Glomerular endothelial cell (primary cell): ENCODE measurements around the gene PRKCB. TPM values are rescaled to one million over a fixed set of nuclear protein-coding genes. Genes with fewer than 3 reads are reported as not detected.
"Not testable (repeated sequence)": the region's sequence is repeated elsewhere in the genome, so short reads cannot be mapped to it uniquely, and the experiment has no call there.

ENCODE experiments used
- DNase-seq: peaks from one replicate; pipeline ENCODE4 v3.0.0-alpha.2; 2011; ENCODE audit warnings: low read depth, low spot score; ENCODE audit errors: extremely low read depth
- total RNA-seq: library from RNA; depleted of rRNA; stranded (reverse); fragments of >200 nt; gene quantifications from 2 replicates; pipeline ENCODE4 v1.2.3, GENCODE V29; 2015

The PRKCB gene
- total RNA-seq, 1 donor from 2014 or later, result not detected

DNA sequence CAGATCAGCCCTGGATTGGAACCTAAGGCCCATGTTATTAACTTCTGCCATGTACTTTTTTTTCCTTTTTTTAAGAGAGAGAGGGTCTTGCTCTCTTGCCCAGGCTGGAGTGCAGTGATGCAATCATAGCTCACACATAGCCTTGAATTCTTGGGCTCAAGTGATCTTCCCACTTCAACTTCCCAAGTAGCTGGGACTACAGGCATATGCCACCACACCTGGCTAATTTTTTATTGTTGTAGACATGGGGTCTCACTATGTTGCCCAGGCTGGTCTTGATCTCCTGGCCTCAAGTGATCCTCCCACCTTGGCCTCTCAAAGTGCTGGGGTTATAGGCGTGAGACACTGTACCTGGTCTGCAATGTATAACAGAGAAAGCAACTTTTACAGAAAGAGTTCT, 194.1 kb downstream of the PRKCB start:
- DNase-seq, result not testable (repeated sequence)

DNA sequence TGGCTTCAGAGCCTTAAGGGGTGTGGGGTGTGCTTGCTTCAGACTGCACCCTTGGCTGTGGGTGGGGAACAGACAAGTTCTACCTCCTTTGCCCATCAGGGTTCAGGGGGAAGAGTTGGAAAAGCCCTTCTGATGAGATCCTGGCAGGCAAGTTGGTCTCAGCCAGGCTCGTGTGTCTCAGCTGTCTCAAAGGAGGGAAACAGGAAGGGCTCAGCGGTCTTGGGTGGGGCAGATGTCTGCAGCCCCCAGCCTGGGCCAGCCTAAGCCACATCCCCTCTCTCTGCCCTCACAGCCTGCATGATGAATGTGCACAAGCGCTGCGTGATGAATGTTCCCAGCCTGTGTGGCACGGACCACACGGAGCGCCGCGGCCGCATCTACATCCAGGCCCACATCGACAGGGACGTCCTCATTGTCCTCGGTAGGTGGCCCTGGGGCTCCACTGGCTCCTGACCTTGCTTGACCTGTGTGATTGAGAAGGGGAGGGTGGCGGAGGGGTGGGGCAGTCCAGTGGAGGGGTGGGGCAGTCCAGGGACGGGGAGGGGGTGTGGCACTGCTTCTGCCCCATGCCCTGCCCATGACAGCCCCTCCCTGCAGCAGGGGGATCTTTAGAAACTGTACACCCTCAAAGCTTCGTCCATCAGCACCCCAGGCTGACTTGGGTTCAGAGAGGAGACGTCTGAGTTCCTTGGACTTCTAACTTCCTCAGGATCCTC, 199.5 kb downstream of the PRKCB start:
- DNase-seq, result no peak

DNA sequence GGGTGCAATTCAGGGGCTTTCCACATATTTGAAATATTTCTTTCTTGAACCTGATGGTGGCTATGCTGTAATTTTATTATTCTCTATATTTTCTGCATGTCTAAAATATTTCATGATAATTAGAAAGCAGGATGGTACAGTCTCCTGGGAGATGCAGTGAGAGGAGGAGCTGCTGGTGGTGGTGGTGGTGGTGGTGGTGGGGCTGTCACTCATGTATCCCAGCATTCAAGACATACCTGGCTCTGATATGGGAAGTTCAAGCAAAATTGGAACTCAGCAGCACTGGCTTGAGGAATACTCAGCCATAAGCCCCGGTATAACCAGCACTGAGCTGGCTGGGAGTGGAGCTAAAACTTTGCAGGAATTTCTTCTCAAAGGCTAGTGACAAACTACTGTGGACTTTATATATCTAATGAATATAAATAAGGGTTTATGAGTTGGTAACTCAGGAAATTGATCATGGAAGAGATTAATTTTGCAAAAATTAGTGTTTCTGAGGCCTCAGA, 200.3 kb downstream of the PRKCB start:
- DNase-seq, result no peak

DNA sequence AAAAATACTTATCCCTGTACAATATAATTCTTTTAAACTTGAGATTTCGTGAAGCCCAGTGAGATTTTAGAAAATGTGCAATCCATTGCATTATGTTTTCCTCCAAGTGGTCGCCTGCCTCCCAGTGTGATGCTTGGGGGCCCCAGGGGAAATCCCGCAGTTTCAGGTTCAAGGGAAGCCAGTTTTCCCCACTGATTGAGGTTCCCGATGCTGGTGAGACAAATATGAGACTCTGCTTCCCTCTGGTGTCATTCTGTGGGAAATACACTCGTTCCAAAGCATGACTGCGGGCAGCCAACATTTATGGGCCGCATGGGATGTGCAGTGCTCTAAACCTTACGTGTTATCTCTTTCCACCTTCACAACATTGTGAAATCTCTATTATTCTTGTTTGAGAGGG, 200.8 kb downstream of the PRKCB start:
- no peak for DNase-seq

DNA sequence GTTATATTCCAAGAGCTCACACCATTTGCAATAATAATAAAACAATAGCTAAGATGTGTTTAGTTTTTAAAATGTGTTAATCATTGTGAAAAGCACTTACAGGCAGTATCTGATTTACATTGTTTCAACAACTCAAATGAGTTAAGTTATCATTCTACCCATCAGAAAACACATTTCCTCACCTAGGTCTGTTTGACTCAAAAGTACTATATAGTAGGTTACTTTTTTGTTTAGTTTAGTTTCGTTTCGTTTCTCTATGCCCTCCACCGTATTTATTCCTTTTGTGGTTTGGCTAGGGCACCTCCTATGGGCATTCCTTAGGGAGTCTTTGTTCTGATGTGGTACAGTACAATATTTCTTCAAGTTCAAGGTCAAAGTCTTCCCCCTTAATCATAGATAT, 201.6 kb downstream of the PRKCB start:
- no peak for DNase-seq

DNA sequence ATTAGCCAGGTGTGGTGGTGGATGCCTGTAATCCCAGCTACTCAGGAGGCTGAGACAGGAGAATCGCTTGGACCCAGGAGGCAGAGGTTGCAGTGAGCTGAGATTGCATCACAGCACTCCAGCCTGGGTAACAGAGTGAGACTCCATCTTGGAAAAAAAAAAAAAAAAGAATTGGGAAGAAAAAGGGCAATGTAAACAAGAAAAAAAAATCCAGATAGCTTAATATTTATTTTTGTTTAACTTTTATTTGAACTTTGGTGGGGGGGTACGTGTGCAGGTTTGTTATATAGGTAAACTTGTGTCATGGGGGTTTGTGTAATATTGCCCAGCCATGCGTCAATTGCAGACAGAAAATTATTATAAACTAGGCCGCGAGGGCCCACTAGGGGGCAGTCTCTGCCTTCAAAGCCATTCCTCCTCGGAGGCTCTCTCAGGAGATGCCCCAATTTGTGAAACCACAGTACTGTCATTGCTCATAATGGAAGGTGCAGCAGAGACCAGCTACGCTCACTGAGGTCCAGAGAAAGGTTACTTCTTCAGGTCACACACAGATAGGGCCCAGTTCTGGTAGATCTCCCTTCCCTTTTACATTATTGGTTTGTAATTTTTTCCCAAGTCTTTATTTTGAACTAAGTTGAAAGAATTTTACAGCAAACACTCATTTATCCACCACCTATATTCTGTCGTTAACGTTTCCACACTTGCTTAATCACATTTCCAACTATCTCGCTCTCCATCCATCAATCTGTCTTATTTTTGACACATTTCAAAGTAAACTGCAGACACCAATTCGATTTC, 206.2 kb downstream of the PRKCB start:
- peak; percentile 23 for DNase-seq

DNA sequence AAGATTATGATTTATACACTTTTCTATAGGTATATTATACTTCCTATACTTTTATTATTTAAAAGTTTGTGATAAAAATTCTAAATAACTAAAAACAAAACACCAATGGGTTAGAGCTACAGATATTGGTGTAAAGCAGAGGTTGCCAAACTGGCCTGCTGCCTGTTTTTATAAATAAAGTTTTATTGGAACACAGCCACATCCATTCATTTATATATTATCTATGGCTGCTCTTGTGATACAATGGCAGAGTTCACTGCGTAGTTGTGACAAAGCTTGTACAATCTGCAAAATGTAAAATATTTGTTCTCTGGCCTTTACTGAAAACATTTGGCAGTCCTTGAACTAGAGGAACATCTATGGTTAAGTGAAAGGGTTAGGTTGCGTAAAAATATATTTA, 208.7 kb downstream of the PRKCB start:
- DNase-seq, result no peak

DNA sequence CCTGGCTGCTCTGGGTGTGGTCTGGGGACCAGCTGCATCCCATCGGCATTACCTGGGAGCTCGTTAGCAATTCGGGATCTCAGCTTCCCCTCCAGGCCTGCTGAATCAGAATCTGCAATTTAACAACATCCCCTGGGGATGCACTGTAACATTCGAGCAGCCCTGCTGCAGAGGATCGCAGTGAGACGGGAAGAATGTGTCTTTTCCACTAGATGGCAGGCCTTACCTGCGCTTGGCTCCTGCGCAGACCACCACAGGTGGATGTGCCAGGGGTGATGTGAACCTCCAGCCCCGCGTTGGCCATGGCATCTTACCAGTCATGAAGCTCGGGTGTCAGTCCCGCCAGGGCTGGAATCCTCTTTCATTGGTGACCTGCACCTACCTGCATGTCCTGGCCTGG, 209.9 kb downstream of the PRKCB start:
- no peak for DNase-seq

DNA sequence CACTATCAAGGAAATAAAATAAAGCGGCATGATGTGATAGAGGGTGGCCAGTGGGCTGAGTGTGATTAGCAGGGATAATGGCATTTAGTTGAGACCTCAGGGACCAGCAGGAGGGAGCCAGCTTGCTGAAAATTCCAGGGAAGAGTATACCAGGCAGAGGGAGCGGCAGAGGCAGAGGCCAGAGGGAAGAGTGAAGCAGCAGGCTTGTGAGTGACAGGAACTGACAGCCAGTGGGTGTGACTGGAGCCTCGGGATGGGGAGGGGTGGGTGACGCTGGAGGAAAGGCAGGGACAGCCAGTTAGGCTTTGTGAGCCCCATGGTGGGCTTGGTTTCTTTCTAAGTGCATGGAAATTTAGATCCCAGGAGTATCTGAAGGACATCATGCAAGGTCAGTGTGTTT, 210.7 kb downstream of the PRKCB start:
- no peak for DNase-seq

DNA sequence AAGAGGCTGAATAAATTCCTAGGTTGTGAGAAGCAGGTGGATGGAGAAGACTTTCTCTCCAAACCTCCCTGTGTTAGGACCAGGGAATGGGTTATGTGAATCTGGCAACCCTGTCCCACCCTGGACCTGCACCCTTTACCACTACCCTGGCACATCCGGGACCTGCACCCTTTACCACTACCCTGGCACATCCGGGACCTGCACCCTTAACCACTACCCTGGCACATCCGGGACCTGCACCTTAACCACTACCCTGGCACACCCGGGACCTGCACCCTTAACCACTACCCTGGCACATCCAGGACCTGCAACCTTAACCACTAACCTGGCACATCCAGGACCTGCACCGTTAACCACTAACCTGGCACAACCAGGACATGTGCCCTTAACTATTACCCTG, 213.3 kb downstream of the PRKCB start:
- DNase-seq, result no peak

DNA sequence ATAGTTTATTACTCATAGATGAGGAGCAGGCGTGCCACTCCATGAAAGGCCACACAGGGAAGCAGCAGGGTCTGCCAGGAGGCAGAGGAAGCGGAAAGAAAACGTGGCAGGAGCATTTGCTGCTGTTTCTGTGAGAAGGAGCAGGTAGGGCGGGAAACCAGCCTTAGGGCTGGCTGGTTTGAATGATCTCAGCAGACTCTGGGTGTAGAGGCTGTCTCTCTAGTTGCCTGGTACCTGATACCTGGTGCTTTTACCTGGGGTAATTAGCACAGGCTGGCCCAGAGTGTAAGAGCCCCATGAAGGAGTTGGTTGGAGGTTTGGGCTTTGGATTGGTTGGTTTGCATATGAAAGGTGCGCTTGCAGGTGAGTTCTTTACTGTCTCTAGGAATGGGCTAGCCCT, 215.3 kb downstream of the PRKCB start:
- no peak for DNase-seq

DNA sequence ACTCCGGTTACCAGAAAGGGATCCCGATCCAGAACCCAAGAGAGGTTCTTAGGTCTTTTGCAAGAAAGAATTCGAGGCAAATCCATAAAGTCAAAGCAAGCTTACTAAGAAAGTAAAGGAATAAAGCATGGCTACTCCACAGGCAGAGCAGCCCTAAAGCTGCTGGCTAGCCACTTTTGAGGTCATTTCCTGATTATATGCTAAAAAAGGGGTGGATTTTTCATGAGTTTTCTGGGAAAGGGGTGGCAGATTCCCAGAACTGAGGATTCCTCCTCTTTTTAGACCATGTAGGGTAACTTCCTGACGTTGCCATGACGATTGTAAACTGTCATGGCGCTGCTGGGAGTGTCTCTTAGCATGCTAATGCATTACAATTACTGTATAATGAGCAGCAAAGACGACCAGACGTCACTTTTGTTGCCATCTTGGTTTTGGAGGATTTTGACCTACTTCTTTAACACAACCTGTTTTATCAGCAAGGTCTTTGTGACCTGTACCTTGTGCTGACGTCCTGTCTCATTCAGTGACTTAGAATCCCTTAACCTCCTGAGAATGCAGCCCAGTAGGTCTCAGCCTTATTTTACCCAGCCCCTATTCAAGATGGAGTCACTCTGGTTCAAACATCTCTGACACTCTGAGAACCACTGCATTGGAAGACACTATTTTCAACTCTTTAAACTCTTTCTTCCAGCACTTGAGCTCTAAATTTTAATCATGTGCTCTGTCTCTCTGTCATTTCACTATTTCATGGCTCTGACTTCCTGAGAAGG, 216.7 kb downstream of the PRKCB start:
- DNase-seq, result no peak

DNA sequence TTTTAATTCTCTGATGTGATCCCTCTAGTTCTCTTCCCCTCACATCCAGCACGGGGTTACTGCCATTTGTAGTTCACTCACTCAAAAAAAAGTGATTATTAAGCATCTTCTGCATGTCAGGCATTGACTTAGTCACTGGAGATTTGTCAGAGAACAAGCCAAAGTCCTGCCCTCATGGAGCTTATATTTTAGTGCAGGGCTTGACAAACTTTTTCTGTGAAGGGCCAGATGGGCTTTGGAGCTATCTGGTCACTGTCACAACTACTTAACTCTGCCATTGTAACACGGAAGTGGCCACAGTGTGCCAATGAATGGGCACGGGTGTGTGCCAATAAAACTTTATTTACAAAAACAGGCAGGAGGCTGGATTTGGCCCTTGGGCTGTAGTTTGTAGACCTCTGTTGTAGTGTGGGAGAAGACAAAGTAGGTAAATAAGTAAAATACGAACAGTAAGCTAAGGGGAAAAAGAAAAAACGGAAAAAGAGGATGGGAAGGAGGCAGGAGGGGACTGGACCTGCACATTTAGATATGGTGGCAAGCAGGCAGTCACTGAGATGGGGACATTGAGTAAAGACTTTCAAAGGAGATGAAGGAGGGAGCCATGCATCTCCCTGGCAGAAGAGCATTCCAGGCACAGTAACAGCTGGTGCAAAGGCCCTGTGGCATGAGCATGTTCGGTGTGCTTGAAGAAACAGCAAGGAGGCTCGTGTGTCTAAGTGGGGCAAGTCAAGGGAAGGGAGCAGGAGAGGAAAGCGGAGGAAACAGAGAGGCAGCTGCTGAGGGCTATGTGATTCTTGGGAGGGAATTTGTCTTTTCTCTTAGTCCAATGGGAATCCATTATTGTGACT, 217.5 kb downstream of the PRKCB start:
- no peak for DNase-seq

DNA sequence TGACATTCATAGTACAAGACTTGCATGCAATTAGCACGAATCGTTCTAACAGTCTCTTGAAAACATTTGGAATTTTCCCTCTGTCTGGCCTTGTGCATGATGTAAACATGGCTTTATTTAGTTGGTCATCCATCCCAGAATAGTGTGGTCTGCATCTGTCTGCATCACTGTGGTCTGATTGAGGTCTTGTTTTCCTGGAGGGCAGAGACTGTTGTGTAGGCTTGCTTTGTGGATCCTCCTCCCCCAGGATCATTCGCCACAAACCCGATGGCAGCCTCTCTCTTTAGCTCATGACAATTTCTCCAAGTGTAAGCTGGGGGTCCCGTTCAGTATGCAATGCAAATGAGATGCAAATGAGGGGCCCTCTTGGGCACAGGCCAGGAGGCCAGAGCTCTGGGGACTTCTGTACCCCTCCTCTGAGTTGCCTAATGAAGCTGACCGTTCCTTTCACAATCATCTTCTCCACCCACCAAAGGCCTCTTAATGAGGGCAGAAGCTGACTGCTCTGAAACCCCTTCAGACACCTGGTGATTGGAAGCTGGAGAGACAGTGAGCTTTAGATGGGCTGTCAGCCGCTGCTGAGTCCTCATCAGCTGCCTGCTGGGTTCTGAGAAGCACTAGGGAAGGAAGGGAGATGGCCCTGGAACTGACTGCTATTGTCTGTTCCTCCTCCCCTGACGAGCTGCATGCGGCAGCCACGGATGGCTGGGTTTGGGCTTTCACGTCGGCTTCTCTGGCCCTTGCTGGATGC, 219.1 kb downstream of the PRKCB start:
- no peak for DNase-seq

DNA sequence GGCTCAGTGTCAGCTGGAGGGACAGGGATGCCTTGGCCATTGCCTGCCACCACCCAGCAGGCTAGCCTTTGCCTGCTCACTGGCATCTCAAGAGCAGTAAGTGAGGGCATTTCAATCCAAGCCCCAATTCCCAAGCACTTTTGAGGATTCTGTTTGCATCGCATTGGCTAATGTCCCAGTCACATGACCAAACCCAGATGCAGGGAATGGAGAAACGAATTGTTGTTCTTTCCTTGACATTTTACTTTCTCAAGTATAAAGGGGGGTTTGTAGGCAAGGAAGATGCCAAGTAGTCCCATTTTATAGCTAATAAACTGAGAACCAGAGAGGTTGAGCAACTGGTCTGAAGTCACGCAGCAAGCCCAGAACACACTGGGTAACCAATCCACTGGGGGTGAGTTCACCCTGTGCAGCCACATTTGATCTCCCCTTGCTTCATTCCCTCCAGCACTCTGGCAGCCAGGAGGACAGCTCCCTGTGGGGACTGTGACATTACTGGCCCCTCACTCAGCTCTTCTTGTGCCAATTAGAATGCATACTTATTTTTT, 226.6 kb downstream of the PRKCB start:
- no peak for DNase-seq

DNA sequence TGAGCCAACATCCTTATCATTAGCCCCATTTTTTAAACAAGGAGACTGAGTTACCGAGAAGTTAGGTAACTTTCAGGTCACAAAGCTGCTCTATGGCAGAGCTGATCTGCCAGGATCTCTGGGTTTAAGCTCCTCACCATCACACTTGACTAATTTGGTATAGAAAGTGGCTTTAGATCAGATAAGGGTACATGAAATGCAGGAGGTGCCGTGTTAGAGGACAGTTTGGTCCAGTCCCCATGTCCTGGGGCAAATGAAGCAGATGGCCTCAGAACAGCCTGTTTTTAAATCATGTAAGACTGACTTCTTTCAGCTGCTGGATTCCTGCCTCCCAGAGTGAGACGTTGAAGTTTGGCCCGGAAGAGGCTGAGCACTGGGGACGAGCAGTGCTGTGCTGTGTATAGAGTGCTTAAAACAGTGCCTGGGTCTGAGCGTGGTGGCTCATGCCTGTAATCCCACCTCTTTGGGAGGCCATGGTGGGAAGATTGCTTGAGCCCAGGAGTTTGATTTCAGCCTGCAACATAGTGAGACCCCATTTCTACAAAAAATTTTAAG, 233.3 kb downstream of the PRKCB start:
- no peak for DNase-seq

DNA sequence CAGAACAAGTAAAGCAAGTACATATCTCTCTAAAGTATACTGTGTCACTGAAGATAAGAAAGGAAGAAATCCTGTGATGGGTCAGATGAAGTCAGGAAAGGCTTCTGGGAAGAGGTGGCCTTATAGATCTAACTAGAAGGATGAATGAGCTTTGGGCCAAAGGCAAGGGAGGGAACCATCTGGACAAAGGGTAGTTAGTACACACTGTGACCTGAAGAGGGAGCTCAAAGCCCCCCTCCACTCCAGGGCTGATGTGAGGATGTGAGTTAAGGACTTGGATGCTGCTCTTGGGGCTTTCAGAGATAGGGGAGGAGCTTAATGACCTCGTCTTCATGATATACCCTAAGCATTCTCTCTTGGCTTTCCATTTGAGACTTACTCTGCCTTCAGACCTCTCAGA, 235.1 kb downstream of the PRKCB start:
- DNase-seq, result peak; percentile 1

DNA sequence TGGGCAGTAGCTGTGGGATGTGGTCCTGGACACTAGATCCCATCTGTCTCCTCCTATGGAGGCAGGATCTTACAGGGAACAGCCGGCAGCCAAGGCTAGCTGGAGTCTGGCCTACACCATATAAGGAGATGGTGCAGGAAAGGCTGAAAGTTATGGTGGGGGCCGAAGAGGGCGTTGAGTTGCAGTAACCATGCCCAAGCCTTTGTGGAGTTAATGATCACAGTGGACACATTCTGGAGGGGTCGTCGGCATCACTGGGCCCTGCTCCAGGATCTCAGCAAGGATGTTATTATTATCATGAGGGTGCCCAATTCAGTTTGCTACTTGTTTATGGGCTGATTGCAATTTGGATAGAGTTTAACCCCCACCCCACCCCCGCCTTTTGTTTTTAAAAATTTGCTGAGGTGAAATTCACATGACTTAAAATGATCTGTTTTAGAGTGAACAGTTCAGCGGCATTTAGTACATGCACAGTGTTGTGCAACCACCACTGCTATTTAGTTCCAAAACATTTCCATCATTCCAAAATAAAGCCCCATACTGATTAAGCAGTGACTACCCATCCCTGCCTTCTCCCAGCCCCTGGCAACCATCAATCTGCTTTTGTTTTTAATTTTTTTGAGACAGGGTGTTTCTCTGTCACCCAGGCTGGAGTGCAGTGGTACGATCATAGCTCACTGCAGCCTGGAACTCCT, 236.0 kb downstream of the PRKCB start:
- DNase-seq, result no peak

DNA sequence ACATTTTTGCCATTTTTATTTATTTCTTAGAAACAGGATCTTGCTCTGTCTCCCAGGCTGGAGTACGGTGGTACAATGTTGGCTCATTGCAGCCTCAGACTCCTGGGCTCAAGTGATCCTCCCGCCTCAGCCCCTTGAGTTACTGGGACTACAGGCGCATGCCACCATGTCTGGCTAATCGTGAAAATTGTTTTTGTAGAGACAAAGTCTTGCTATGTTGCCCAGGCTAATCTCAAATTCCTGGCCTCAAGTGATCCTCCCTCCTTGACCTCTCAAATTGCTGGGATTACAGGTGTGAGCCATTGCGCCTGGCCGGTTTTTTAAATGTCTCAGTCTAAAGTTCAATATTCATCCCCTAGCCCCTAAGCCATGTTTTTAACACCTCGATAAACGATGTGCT, 237.5 kb downstream of the PRKCB start:
- no peak for DNase-seq
